Kidney (tissue), 14 donors: ENCODE data around the gene ENOPH1. TPM values are rescaled to one million over a fixed set of nuclear protein-coding genes. Genes with fewer than 3 reads are reported as not detected.
A peak's percentile ranks its signal among the peaks of the same experiment; 100 is the strongest.

Experiments
- DNase-seq, 5 donors: peaks; one replicate each; pipeline ENCODE4 v3.0.0-alpha.2; 2013 to 2020
- FAIRE-seq: peaks from 2 replicates; lab custom pipeline; 2012; peaks lifted over from hg19 to GRCh38; lab: Jason Lieb, UNC
- H3K27ac ChIP-seq, 2 donors: one replicate each; pipeline ENCODE4 v1.7.0; 2013; ENCODE audit warnings: low read depth in 2 of 2, low read length in 2 of 2, inconsistent platforms in 1 of 2
- H3K27me3 ChIP-seq: one replicate; pipeline ENCODE4 v1.7.1; 2013; ENCODE audit warnings: low read length, inconsistent platforms; ENCODE audit not compliant: control insufficient read depth, insufficient read depth
- H3K36me3 ChIP-seq, 3 donors: one replicate each; pipeline versions ENCODE4 v1.7.0 to v1.7.1; 2013; ENCODE audit warnings: low read length in 3 of 3, control low read depth in 1 of 3, inconsistent platforms in 1 of 3; ENCODE audit not compliant: insufficient read depth in 3 of 3, control insufficient read depth in 2 of 3
- H3K4me1 ChIP-seq, 3 donors: one replicate each; pipeline versions ENCODE4 v1.7.0 to v1.7.1; 2013; ENCODE audit warnings: low read length in 3 of 3, inconsistent platforms in 1 of 3, low read depth in 1 of 3; ENCODE audit not compliant: control insufficient read depth in 2 of 3, insufficient read depth in 2 of 3
- H3K4me3 ChIP-seq, 3 donors: one replicate each; pipeline versions ENCODE4 v1.7.0 to v1.8.1; 2013; ENCODE audit warnings: low read length in 3 of 3, control low read depth in 1 of 3, inconsistent platforms in 1 of 3
- H3K9ac ChIP-seq, 3 donors: one replicate each; pipeline versions ENCODE4 v1.7.0 to v1.7.1; 2013; ENCODE audit warnings: low read length in 3 of 3, control low read depth in 1 of 3, inconsistent platforms in 1 of 3
- H3K9me3 ChIP-seq, 3 donors: one replicate each; pipeline versions ENCODE4 v1.7.0 to v1.7.1; 2013; ENCODE audit warnings: low read length in 3 of 3, control low read depth in 1 of 3, inconsistent platforms in 1 of 3; ENCODE audit not compliant: control insufficient read depth in 2 of 3, insufficient read depth in 1 of 3
- intact Hi-C: fragments of 100-400 bp; cut with DNase I; formaldehyde crosslinking; loops from one replicate; pipeline ENCODE4 v1.11.1; 2022
- polyA plus RNA-seq: library from polyadenylated mRNA; stranded (reverse); fragments of 350-450 nt; fragmentation: Illumina TruSeq; extraction: RNeasy Lipid Tissue Mini Kit (QIAGEN cat#74804); gene quantifications from one replicate; pipeline ENCODE4 v1.2.3, GENCODE V29; 2014; ENCODE audit warnings: low read depth, low replicate concordance; ENCODE audit not compliant: insufficient read depth
- total RNA-seq: library from RNA; stranded (reverse); fragmentation: NEBNext Ultra II Directional; extraction: Animal tissue kit (Norgen Biotek cat#: 25700); gene quantifications from one replicate; pipeline ENCODE4 v1.2.1, GENCODE V29; 2021
- TF ChIP-seq, protein P1 (sequence below): IDR thresholded peaks from 3 replicates; pipeline ENCODE4 v1.5.1; 2012; ENCODE audit warnings: mild to moderate bottlenecking, moderate library complexity, borderline replicate concordance; ENCODE audit not compliant: insufficient read depth; ENCODE audit errors: extremely low read depth
- donor health status: control.
- donor health status: control.
- donor health status: control.
- donor health status: control.
- donor health status: control.
- donor health status: DM: yes; HTN: yes; CAD: no.
- donor health status: Normal renal cell carcinoma (clear cell type).

Gene ENOPH1
- total and polyA plus RNA-seq, 2 donors from 2014 or later, result 30.3 to 36.0 TPM

DNA sequence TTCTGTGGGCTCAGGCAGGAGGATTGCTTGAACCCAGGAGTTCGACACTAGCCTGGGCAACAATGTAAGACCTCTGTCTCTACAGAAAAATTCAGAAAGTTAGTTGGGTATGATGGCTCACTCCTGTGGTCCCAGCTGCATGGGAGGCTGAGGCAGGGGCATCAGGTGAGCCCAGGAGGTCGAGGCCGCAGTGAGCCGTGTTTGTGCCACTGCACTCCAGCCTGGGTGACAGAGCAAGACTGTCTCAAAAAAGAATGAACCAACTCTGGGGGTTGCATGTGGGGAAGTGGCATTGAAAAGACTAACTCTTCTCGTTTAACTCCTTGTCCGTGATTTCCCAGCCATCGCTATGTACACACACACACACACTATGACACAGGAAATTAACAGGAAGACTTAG lies 26.9 kb downstream of the ENOPH1 start:
- peaks cover 5 to 26% (median 14%) of the 10 kb centered on the region in 3 donors for H3K36me3 ChIP-seq
- no peak for FAIRE-seq
- DNase-seq, result no peak
- intact Hi-C loops, result no loop called here
- no peak overlapping the region for H3K4me3 ChIP-seq
- H3K9me3 ChIP-seq, result no peaks in the 10 kb centered on the region
- TF ChIP-seq, protein P1, sequence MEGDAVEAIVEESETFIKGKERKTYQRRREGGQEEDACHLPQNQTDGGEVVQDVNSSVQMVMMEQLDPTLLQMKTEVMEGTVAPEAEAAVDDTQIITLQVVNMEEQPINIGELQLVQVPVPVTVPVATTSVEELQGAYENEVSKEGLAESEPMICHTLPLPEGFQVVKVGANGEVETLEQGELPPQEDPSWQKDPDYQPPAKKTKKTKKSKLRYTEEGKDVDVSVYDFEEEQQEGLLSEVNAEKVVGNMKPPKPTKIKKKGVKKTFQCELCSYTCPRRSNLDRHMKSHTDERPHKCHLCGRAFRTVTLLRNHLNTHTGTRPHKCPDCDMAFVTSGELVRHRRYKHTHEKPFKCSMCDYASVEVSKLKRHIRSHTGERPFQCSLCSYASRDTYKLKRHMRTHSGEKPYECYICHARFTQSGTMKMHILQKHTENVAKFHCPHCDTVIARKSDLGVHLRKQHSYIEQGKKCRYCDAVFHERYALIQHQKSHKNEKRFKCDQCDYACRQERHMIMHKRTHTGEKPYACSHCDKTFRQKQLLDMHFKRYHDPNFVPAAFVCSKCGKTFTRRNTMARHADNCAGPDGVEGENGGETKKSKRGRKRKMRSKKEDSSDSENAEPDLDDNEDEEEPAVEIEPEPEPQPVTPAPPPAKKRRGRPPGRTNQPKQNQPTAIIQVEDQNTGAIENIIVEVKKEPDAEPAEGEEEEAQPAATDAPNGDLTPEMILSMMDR, result no peak
- H3K27me3 ChIP-seq, result no peaks in the 10 kb centered on the region
- H3K9ac ChIP-seq, result no peak overlapping the region
- no peak overlapping the region for H3K27ac ChIP-seq
- H3K4me1 ChIP-seq, result no peaks in the 10 kb centered on the region

DNA sequence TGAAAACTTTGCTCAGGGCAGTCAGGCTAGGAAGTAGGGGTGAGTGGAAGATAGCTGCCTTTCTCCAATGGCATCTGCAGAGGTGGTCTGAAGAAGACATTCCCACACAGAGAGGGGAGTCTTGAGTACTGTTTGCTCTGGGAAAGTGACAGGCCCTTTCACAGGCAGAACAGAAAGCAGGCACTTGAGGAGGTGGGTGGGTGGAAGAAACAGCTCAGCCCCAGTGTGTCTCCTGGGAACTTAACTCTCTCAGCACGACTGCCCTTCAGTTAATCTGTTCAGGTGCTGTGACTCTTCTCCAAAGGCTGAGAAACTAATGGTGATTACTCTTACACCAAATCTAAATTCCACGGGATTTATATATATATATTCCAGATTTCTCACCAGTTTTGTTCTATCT lies 28.3 kb downstream of the ENOPH1 start:
- H3K9ac ChIP-seq, result no peak overlapping the region
- H3K9me3 ChIP-seq, result no peaks in the 10 kb centered on the region
- FAIRE-seq, result no peak
- intact Hi-C loops, result no loop called here
- DNase-seq, result no peak
- peaks cover 5 to 26% (median 14%) of the 10 kb centered on the region in 3 donors for H3K36me3 ChIP-seq
- no peaks in the 10 kb centered on the region for H3K27me3 ChIP-seq
- H3K4me3 ChIP-seq, result no peak overlapping the region
- no peaks in the 10 kb centered on the region for H3K4me1 ChIP-seq
- TF ChIP-seq, protein P1, result no peak
- H3K27ac ChIP-seq, result no peak overlapping the region

DNA sequence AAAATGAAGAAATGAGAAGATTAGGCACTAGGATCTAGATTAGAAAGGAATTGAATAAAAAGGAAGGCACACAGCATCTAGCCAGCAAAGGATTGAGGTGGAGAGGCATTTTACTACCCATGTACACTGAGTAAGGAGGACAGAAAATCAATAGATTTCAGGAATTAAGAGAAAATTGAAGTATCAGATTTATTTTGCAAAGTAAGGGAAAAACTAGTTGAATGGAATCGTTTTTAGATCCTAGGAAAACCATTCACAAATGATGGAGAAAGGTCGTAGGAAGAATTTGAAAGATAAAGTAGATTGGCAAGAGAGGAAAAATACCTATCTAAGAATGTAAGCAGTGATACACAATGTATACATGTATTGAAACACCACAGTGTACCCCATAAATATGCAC lies 31.3 kb downstream of the ENOPH1 start:
- no peak overlapping the region for H3K9ac ChIP-seq
- peaks cover 4 to 26% (median 13%) of the 10 kb centered on the region in 3 donors for H3K36me3 ChIP-seq
- H3K4me3 ChIP-seq, result no peak overlapping the region
- H3K9me3 ChIP-seq, result no peaks in the 10 kb centered on the region
- DNase-seq, result no peak
- no peak overlapping the region for H3K27ac ChIP-seq
- intact Hi-C loops, result no loop called here
- no peaks in the 10 kb centered on the region for H3K27me3 ChIP-seq
- TF ChIP-seq, protein P1, result no peak
- H3K4me1 ChIP-seq, result no peaks in the 10 kb centered on the region
- FAIRE-seq, result no peak

DNA sequence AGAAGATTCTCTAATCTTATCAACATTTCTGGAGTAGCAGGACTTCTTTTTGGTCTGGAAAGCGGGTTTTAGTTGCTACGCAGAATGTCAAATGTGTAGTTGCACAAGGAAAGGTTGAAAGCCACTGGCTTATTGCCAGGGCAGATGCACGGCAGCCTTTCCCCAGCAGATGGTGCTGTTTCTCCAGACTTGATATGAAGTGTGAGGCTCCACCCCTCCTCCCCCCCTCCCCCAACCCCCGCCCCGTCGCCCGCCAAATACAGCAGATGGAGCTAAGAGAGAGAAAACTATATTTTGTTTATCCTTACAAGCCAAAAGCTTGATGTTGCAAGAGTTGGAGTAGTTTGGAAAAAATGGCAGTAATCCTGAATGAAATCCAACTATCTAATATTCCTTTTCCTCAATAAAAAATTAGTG lies 32.0 kb downstream of the ENOPH1 start:
- intact Hi-C loops, result no loop called here

More for the DNA sequence above, 32.0 kb downstream of the ENOPH1 start:
- DNase-seq, result peak; percentile 85 to 92 (median 90)
- Histone ChIP-seq H3K9ac (no peak overlapping the region), H3K27me3 (no peaks in the 10 kb centered on the region), H3K4me3 (no peak overlapping the region), H3K4me1 (peaks cover 0 to 2% (median 0%) of the 10 kb centered on the region in 3 donors), H3K9me3 (no peaks in the 10 kb centered on the region), H3K27ac (no peak overlapping the region), H3K36me3 (peaks cover 3 to 23% (median 7%) of the 10 kb centered on the region in 3 donors)
- FAIRE-seq, result no peak
- TF ChIP-seq, protein P1, result peak; percentile 93
